Liver (tissue), 9 donors: Measurements from ENCODE around the gene ORAI2. TPM values are rescaled to one million over a fixed set of nuclear protein-coding genes. Genes with fewer than 3 reads are reported as not detected.
"Not testable (repeated sequence)": the region's sequence is repeated elsewhere in the genome, so short reads cannot be mapped to it uniquely, and the experiment has no call there.

ENCODE experiments used
- DNase-seq: peaks from one replicate; pipeline ENCODE4 v3.0.0-alpha.2; 2017; ENCODE audit warnings: low spot score
- H3K27ac ChIP-seq, 2 donors: one replicate each; pipeline ENCODE4 v1.7.0; 2013; ENCODE audit warnings: inconsistent platforms in 2 of 2, low read length in 2 of 2, control low read depth in 1 of 2, low read depth in 1 of 2, mild to moderate bottlenecking in 1 of 2
- H3K27me3 ChIP-seq, 4 donors: one replicate each; pipeline versions ENCODE4 v1.6.1 to v1.7.0; 2013; ENCODE audit warnings: low read length in 3 of 4, inconsistent platforms in 1 of 4, mild to moderate bottlenecking in 1 of 4, moderate library complexity in 1 of 4; ENCODE audit not compliant: control insufficient read depth in 4 of 4, insufficient read depth in 4 of 4
- H3K36me3 ChIP-seq, 4 donors: one replicate each; pipeline versions ENCODE4 v1.6.1 to v1.7.0; 2013; ENCODE audit warnings: low read length in 3 of 4, mild to moderate bottlenecking in 3 of 4, low read depth in 1 of 4, moderate library complexity in 1 of 4; ENCODE audit not compliant: control insufficient read depth in 4 of 4, insufficient read depth in 3 of 4
- H3K4me1 ChIP-seq, 4 donors: one replicate each; pipeline versions ENCODE4 v1.6.1 to v1.7.0; 2013; ENCODE audit warnings: low read length in 3 of 4, mild to moderate bottlenecking in 3 of 4, moderate library complexity in 1 of 4; ENCODE audit not compliant: control insufficient read depth in 4 of 4, insufficient read depth in 4 of 4
- H3K4me3 ChIP-seq, 3 donors: one replicate each; pipeline versions ENCODE4 v1.6.1 to v1.7.0; 2013; ENCODE audit warnings: low read length in 3 of 3, control low read depth in 1 of 3, low read depth in 1 of 3, mild to moderate bottlenecking in 1 of 3
- H3K9ac ChIP-seq, 2 donors: one replicate each; pipeline ENCODE4 v1.7.0; 2013; ENCODE audit warnings: low read length in 2 of 2, mild to moderate bottlenecking in 2 of 2, moderate library complexity in 2 of 2, control low read depth in 1 of 2, low read depth in 1 of 2
- H3K9me3 ChIP-seq, 4 donors: one replicate each; pipeline versions ENCODE4 v1.6.1 to v1.7.0; 2013; ENCODE audit warnings: low read length in 3 of 4; ENCODE audit not compliant: control insufficient read depth in 4 of 4
- CTCF ChIP-seq: fragments of 150-350 bp; IDR thresholded peaks from 2 replicates; pipeline ENCODE4 v1.5.1; 2017; ENCODE audit warnings: improper control_type of control experiment, low read depth, low read length; ENCODE audit not compliant: missing input control
- HNF4A ChIP-seq, 2 donors: conservative IDR thresholded peaks; 2 replicates each; pipeline ENCODE4 v1.6.1; 2016; ENCODE audit warnings: antibody characterized with exemption in 2 of 2, mild to moderate bottlenecking in 2 of 2
- HNF4G ChIP-seq: IDR thresholded peaks from 2 replicates; pipeline ENCODE4 v1.6.1; 2016; ENCODE audit warnings: antibody characterized with exemption
- JUND ChIP-seq, 2 donors: IDR thresholded peaks; 2 replicates each; pipeline ENCODE4 v1.6.1; 2016; ENCODE audit warnings: antibody characterized with exemption in 2 of 2
- NR2F2 ChIP-seq: IDR thresholded peaks from 2 replicates; pipeline ENCODE4 v1.6.1; 2016; ENCODE audit warnings: antibody characterized with exemption
- RAD21 ChIP-seq, 2 donors: IDR thresholded peaks; 2 replicates each; pipeline ENCODE4 v1.6.1; 2016; ENCODE audit warnings: antibody characterized with exemption in 2 of 2, mild to moderate bottlenecking in 2 of 2
- RXRA ChIP-seq, 2 donors: IDR thresholded peaks; 2 replicates each; pipeline ENCODE4 v1.6.1; 2017 to 2018; ENCODE audit warnings: antibody characterized with exemption in 2 of 2, mild to moderate bottlenecking in 1 of 2
- SP1 ChIP-seq: IDR thresholded peaks from 2 replicates; pipeline ENCODE4 v1.6.1; 2018; ENCODE audit warnings: antibody characterized with exemption, mild to moderate bottlenecking
- TAF1 ChIP-seq: conservative IDR thresholded peaks from 2 replicates; pipeline ENCODE4 v1.6.1; 2016; ENCODE audit warnings: antibody characterized with exemption, mild to moderate bottlenecking
- WGBS: extraction: QIAGEN DNeasy Blood & Tissue Kit; methylation state at CpG from one replicate; pipeline ENCODE4 v1.1.7; 2013; 5-methylcytosine and 5-hydroxymethylcytosine counted together
- polyA plus RNA-seq, 2 donors: library from polyadenylated mRNA; stranded (reverse) in 1 of 2; unstranded in 1 of 2; fragments of 200-250 nt in 1 of 2; fragments of >200 nt in 1 of 2; fragmentation: Nextera tagmentation in 1 of 2; extraction: Ambion mirVana in 1 of 2; gene quantifications; one replicate each; pipeline versions ENCODE4 v1.2.1 to v1.2.3, GENCODE V29; 2013 to 2015
- total RNA-seq, 2 donors: library from RNA; depleted of rRNA; stranded (reverse); fragments of >200 nt; gene quantifications; one replicate each; pipeline ENCODE4 v1.2.3, GENCODE V29; 2014
- TF ChIP-seq, protein P1 (sequence below): IDR thresholded peaks from 2 replicates; pipeline ENCODE4 v1.6.1; 2016; ENCODE audit warnings: antibody characterized with exemption
- donor health status: healthy.
- donor health status: healthy.
- donor health status: healthy.
- donor health status: healthy.
- donor health status: healthy.

Gene ORAI2
- total and polyA plus RNA-seq, 4 donors = 1.3 to 10.3 (median 4.8) TPM

DNA sequence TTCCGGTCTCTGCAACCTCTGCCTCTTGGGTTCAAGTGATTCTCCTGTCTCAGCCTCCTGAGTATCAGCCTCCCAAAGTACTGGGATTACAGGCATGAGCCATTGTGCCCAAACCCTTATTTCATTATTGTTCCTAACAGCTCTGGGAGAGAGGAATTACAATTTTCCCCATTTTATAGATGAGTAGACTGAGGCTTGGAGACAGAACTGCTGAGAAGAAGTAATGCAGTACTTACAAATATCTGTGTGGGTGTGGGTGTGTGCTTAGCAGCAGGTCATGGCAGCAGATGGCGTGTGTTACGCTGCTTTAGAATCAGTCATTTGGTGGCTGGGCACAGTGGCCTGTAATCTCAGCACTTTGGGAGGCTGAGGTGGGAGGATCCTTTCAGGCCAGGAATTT is 29.8 kb upstream of the ORAI2 start:
- TF ChIP-seq HNF4A (conservative IDR thresholded peaks at IDR 0.05) = no peak
- no peak for TF ChIP-seq JUND (IDR thresholded peaks at IDR 0.05)
- no peak for TF ChIP-seq TAF1
- no peak for TF ChIP-seq RAD21 (IDR thresholded peaks at IDR 0.05)
- TF ChIP-seq SP1 = no peak
- TF ChIP-seq, protein P1, sequence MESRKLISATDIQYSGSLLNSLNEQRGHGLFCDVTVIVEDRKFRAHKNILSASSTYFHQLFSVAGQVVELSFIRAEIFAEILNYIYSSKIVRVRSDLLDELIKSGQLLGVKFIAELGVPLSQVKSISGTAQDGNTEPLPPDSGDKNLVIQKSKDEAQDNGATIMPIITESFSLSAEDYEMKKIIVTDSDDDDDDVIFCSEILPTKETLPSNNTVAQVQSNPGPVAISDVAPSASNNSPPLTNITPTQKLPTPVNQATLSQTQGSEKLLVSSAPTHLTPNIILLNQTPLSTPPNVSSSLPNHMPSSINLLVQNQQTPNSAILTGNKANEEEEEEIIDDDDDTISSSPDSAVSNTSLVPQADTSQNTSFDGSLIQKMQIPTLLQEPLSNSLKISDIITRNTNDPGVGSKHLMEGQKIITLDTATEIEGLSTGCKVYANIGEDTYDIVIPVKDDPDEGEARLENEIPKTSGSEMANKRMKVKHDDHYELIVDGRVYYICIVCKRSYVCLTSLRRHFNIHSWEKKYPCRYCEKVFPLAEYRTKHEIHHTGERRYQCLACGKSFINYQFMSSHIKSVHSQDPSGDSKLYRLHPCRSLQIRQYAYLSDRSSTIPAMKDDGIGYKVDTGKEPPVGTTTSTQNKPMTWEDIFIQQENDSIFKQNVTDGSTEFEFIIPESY = no peak
- no peak for TF ChIP-seq HNF4G
- no peak overlapping the region for H3K9ac ChIP-seq
- H3K27me3 ChIP-seq = no peaks in the 10 kb centered on the region
- H3K36me3 ChIP-seq = peaks cover 10 to 66% (median 39%) of the 10 kb centered on the region in 4 donors
- 97% methylated on average over 3 of the region's 3 CpGs for WGBS
- no peaks in the 10 kb centered on the region for H3K4me1 ChIP-seq
- DNase-seq = no peak
- H3K27ac ChIP-seq = no peak overlapping the region
- no peak overlapping the region for H3K4me3 ChIP-seq
- no peaks in the 10 kb centered on the region for H3K9me3 ChIP-seq

DNA sequence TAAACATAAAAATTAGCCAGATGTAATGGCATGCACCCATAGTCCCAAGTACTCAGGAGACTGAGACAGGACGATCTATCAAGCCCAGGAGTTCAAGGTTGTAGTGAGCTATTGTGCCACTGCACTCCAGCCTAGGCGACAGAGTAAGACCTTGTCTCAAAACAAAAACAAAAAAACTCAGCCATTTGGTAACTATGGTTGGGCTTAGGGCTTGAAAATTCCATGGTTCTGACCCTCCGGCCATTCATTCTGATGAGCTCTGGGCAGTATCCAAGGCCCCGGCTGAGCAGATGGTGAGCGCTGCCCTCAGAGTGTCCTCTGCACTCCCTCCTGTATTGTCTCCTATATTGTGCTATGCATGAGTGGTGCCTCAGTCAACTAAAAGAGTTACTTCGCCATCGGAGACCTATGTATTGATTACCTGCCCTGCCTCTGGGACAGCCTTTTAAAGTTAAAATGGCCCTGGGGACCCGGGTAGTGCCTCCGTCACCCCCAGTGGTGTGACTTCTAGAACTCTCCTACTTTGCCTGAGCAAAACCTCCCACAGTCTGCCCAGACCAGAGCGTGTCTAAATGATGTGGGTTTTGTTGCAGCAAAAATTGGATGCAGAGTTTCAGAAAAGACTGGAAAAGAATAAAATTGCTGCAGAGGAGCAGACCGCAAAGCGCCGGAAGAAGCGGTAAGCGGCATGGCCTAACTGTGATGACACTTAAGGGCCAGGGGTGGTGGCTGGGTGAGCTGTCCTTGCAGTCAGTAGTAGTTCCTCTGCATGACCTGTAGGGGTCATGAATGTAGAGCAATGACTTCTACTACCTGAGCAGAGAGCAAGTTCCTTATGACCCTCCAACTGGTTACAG is 29.1 kb upstream of the ORAI2 start:
- no peak for DNase-seq
- H3K27me3 ChIP-seq = no peaks in the 10 kb centered on the region
- H3K9me3 ChIP-seq = no peaks in the 10 kb centered on the region
- no peak overlapping the region for H3K4me3 ChIP-seq
- no peak overlapping the region for H3K9ac ChIP-seq
- TF ChIP-seq NR2F2 (no peak), CTCF (peak; percentile 68), HNF4G (no peak), RXRA (IDR thresholded peaks at IDR 0.05) (peak in 1 of 2 donors; percentile 41), RAD21 (IDR thresholded peaks at IDR 0.05) (peak; percentile 68 to 79)
- no peak overlapping the region for H3K27ac ChIP-seq
- H3K36me3 ChIP-seq = peaks cover 10 to 67% (median 40%) of the 10 kb centered on the region in 4 donors
- WGBS = 69% methylated on average over 15 of the region's 15 CpGs
- no peaks in the 10 kb centered on the region for H3K4me1 ChIP-seq

DNA sequence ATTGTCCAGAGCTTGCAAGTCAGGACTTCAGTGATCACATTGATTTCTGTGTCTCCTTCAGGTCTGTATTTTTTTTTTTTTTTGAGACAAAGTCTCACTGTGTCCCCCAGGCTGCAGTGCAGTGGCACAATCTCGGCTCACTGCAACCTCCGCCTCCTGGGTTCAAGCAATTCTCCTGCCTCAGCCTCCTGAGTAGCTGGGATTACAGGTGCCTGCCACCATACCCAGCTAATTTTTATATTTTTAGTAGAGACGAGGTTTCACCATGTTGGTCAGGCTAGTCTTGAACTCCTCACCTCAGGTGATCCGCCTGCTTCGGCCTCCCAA is 28.6 kb upstream of the ORAI2 start:
- H3K9me3 ChIP-seq, H3K27ac ChIP-seq, H3K4me1 ChIP-seq, H3K27me3 ChIP-seq, H3K9ac ChIP-seq, DNase-seq, H3K4me3 ChIP-seq: not testable (repeated sequence)
- WGBS = 99% methylated on average over 5 of the region's 5 CpGs
- H3K36me3 ChIP-seq = peaks cover 7 to 68% (median 39%) of the 10 kb centered on the region in 4 donors
